ENCODE measurements around the gene TJP3. TPM values are rescaled to one million over a fixed set of nuclear protein-coding genes. Genes with fewer than 3 reads are reported as not detected.

Gene TJP3
- total RNA-seq, 1 experiment from 2014 or later: not detected

DNA sequence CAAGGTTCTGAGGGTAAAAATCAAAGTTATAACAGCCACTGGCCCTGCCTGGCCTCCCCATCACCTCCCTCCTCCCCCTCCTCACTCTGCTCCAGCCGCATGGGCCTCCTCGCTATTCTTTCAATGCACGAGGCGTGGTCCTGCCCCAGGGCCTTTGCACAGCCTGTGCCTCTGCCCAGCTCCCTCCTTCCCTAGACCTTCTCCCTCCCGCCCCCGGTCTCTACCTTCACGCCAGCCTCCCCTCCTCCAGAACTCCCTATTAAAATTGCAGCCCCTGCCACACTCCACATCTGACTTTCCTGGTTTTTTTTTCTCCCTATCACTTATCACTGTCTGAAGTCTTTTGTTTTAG, 60.5 kb downstream of the TJP3 start:
- DNase-seq (ENCODE audit: low spot score): no peak

DNA sequence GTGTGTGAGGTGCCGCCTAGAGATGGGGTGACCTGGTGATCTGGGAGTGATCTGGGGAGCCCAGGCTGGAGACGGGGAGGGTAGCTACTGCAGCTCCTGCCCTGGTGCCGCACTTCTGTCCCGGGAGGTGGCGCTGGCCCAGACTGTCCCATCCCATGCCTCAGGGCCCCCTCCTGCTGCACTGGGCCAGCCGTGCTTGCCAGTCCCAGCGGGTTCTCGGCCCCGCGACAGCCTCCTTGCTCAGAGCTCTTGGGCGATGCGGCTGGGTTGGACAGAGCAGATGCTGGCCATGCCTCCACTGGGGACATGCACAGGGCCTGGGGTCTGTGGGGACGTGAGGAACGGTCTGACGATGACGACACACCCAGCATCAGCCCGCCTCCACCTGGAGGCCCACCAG, 61.3 kb downstream of the TJP3 start:
- no peak for DNase-seq (ENCODE audit: low spot score)

DNA sequence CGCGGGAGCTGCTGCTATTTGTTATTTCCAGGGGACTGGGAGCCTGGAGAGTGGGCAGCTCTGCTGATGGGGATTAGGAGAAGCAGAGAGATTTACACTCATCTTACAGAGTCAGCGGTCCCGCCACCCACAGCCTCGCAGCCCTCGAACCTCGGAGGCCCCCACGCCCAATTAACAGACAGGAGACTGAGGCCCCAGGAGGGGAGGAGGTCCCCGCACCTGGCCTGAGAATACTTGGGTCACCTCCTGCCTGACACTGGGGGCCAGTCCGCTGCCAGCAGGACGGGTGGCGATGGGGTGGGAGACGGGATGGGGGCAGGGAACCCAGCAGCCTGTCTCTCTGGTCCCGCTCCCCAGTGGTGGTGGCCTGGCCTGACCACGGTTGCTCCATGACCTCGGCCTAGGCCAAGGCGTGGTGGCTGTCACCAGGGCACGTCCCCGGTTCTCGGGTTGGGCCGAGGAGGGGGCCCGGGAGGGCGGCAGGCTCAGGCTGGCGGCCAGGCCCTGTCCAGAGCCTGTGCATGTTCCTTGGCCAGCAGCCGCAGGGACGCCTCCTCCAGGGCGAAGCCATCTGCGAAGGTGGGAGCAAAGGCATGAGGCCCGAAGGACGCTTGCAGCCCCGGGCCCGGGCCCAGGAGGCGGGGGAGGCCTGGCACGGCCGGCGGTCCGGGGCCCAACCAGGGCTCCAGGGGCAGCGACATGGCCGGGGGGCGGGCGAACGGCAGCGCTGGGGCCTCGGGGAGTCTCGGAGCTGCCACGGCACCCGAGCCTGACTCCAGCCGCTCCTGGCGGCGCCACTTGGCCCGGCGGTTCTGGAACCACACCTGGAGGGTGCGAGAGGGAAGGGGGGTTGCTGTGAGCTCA, 62.2 kb downstream of the TJP3 start:
- DNase-seq (ENCODE audit: low spot score): no peak

DNA sequence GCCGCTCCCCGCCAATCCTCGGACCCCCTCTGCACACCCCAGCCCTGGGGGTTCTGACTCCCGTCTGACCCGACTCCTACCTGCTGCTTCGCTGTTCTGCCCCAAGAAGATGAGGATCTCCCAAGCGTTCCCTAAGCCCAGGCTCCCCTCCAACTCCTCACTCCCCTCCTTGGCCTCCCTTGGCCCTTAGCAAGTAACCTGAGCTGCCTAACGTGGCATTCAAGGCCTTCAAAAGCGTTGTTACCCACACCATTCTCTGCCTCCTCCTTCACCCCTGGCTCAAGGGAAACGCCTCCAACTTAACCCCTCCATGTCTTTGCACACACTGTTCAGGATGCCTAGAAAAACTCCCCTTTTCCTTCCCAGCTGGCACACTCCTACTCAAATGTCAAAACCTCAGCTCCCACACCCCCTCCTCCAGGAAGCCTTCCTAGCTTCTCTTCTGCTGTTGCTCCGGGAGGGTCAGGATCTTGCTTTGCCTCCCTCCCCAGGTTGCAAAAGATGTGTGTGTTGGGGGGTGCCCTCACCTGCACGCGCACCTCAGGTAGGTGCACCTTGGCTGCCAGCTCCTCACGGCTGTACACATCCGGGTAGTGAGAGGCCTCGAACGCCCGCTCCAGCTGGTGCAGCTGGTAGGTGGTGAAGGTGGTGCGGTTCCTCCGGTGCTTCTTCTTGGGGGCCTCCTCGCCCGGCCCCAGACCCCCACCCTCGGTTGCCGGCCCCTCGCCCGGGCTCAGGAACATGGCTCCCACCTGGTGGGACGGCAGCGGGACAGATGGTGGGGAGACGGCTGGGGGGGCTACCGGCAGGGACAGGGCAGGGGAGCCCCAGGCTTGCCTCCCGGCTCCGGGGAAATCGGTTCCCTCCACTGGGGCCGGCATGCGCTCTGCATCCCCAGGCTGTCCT, 63.1 kb downstream of the TJP3 start:
- DNase-seq (ENCODE audit: low spot score): no peak

DNA sequence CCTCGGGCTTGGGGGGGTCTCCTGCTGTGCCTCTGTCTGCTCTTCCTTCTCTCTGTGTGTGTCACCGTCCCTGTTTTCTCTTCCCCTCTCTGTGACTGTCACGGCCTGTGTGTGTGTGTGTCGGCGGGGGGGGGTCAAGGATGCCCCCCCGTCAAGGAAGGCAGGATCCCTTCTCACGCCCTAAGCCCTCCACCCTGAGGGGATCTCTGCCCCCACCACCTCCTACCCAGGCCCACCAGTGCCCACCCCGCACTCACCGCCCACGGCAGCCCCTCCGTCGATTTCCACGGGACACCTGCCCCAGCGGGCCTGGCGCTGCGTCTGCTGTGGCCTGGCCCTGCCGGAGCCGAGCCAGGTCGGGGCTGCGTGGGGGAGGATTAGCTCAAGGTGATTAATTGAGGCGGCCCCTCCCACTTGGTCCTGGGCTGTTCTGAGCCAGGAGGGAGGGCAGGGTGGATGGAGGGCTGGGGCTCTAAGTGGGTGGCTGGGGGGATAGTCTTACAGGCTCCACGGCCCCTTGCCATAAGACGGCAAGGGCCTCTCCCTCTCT, 63.8 kb downstream of the TJP3 start, which contains the start of gene RAX2:
Gene RAX2 (minus strand): TSS at position 323 of the 550 bp plus-strand sequence. CDS start 486 bp downstream, outside the sequence.
- no peak for DNase-seq (ENCODE audit: low spot score)

DNA sequence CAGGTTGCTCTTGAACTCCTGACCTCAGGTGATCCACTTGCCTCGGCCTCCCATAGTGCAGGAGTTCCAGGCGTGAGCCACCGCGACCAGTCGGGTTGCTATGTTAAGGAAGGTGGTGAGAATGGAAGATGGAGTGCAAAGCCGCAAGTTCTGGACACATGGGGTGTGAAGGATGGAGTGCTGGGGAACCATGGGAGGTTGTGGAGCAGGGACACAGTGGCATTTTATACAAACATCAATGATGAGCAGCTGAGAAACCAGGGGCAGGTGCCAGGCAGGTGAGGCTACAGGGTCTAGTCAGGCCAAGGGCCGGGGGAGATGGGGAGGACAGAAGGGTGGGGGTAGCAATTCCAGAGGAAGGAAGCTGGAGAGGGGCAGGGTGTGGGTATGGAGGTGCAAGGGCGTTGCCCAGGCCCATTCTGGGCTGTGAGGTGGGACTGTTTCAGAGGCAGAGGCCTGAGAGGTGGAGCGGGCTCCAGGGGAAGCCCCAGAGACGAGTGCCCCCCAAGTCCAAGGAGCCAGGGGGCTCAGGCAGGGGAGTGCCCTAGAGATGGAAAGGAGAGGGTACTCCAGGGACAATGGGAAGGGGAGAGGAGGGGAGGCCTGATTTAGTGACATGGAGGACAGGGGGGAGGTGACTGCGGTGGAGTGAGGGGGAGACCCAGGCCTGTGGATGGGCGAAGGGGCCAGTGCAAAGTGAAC, 65.8 kb downstream of the TJP3 start:
- no peak for DNase-seq (ENCODE audit: low spot score)

DNA sequence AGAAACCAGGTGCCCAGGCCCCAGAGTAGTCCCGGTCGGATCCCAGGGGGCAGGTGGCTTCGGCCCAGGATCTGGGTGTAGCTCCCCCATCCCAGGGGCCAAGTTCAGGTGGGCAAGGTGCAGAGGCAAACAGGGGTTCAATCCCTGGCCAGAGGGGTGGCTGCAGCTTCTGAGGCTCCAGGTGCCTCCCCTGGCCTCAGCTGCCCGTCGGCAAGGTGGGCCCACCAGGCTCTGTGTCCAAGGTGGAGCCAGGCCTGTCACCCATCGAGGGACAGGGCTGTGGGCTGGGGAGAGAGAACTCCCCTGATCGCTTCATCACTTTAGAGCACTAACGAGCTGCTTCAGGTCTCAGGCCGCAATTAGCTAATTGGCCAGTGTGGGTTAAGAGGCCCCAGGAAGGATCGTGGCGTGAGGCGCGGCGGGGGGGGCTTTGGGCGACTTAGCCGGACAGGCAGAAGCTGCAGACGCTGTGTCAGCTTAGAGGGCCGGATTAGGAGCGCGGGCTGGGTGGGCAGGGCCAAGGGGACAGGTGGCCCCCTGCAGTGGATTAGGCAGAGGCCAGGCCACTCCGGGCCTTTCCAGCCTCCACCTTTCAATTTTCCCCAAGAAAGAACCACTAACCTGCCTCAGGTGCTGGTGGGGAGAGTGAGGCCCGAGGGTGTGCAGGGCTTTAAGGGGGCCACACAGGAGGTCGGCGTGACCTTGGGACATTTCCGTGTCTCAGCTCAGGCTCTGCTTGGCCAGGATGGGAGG, 66.6 kb downstream of the TJP3 start:
- DNase-seq (ENCODE audit: low spot score): no peak

DNA sequence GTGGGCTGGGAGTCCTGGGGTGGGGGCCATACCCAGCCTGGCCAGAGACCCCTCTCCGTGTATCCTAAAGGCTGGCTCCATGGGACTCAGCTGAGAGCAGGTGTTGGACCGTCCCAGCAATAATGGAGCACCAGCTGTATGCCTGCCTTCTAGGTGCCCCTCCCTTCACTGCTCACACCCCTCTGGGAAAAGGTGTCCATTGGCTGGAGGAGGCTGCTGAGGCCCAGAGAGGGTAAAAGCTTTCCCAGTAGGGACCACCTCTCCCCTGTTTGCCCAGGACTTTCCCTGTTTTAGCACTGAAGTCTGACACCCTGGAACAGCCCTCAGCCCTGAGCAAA, 67.2 kb downstream of the TJP3 start:
- DNase-seq (ENCODE audit: low spot score): no peak

DNA sequence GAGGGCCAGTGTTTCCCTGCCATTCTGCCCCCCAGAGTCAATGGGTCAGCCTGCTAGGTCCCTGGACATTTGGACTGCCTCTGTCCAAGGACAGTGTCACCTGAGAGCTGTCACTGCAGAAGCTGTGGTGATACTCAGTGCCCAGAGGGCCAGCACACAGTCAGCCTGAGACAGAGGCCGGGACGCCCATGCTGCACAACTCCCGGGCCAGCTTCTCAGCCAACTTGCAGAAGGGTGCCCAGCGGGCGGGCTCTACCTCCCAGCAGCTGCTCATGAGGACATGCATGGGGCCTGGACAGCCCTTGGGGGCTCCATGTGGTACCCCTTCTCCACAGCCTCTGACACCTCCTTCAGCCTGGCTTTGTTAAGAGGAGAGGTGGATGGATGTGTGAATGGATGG, 67.6 kb downstream of the TJP3 start:
- DNase-seq (ENCODE audit: low spot score): no peak

DNA sequence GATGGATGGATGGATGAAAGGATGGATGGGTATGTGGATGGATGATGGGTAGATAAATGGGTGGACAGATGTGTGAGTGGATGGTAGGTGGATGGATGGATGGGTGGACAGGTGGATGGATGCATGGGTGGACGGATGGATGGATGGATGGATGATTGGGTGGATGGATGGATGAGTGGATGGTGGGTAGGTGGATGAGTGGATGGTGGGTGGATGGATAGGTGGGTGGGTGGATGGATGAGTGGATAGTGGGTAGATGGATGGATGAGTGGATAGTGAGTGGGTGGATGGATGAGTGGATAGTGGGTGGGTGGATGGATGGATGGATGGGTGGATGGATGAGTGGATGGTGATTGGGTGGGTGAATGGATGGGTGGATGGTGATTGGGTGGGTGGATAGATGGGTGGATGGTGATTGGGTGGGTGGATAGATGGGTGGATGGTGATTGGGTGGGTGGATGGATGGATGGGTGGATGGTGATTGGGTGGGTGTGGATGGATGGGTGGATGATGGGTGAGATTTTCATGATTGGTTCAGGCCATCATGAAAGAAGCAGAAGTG, 68.4 kb downstream of the TJP3 start:
- no peak for DNase-seq (ENCODE audit: low spot score)

DNA sequence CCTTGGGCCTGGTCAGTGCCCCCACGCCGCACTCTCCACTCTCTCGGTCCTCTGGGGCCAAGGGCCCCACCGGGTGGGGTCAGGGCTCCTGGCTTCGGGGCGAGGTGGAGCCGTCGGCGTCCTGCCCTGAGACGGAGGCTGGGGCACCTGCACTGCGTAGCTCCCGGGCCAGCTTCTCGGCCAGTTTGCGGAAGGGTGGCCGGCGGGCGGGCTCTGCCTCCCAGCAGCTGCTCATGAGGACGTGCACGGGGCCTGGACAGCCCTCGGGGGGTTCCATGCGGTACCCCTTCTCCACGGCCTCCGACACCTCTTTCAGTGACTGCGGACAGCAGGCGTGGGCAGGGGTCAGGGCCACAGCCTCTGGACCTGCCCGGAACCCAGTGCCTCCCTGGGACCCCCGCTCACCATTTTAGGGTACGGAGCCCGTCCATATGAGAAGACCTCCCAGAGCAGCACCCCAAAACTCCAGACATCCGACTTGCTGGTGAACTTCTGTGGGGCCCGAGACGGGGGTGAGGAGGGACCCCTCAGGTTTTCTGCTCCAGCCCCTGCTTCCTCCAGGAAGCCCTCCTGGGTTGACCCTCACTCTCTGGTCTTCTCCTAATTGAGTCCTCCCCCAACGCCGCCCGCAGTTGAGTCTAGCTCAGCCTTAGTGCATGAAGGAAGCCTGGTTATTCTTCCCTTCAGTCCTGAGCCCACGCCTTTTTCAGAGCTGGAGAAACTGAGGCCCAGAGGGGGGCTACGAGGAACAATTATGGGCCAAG, 70.1 kb downstream of the TJP3 start:
- DNase-seq (ENCODE audit: low spot score): no peak

DNA sequence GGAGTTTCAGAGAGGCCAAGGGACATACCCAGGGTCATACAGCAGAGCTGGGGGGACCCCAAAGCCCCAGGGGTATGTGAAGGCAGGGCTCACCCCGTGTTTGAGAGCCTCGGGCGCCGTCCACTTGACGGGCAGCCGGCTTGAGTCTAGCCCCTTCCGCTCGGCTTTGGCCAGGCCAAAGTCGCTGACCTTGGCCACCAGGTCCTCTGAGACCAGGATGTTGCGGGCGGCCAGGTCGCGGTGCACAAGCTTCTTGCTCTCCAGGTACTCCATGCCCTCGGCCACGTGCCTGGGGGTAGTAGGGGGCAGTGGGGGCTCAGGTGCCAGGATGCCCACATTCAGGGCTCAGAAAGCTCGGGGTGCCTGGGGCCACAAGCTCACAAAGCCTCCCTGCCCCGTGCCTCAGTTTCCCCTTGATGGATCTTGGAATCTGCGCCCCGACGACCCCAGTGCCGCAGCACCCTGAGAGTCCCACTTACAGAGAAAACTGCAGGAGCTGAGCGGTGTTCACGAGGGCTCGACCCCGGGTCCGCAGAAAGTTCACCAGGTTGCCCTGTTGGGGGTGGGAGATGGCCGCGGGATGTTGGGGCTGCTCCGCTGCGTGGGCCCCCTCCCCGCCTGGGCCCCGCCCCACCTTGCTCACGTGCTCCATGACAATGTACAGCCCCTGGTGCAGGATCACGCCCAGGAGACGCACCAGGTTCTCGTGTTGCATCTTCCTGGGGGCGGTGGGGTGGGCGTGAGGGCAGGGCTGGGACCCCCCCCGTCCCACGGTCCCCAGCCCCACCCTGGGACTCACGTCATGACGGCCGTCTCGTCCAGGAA, 70.9 kb downstream of the TJP3 start:
- DNase-seq (ENCODE audit: low spot score): no peak

DNA sequence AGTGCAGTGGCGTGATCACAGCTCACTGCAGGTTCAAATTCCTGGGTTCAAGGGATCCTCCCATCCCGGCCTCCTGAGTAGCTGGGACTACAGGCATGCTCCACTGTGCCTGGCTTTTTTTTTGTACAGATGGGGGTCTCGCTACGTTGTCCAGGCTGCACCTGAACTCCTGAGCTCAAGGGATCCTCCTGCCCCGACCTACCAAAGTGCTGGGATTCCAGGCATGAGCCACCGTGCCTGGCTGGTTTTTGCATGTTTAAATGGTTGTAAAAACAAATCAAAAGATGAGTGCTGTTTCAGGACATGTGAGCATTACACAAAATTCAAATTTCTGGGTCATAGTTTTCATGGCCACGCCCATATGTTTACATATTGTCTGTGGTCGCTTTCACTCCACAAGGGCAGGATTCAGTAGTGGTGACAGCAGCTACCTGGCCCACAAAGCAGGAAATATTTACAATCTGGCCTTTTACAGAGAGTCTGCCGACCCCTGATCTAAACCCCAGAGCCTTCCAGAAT, 72.7 kb downstream of the TJP3 start:
- no peak for DNase-seq (ENCODE audit: low spot score)

DNA sequence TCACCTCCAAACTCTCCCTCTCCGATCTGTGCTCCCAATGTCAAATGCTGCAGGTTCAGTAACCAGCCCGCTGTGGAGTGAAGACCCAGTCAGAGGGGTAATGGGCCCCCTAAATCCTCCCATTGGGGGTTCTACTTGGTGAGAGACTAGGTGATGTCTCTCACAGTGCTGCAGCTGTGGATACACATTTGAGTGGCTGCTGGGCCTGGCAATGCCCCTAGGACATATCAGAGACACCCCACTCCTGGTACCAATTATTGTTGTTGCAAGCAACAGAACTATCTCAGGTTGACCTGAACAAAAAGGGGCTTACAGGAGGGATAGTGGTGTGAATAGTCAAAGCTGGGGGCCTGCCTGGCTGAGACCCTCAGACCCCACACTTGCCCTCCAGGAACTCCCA, 73.4 kb downstream of the TJP3 start:
- DNase-seq (ENCODE audit: low spot score): no peak

DNA sequence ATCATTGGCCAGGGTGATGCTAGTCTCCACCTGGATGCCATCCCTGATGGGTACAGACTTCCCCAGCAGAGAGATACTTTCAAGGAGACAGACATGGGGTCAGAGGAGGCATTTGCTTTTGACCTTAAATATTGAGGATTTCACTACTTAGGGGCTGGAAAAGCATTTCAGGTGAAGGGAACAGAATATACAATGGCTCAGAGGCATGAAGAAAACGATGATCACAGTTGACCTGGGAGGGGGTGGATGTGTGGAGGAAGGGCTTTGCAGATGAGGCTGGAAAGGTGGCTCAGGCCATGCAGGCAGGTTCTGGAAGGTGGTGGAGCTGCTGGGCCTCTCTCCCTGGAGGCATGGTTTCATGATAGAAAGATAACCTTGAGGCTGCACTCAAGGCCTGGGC, 74.1 kb downstream of the TJP3 start:
- DNase-seq (ENCODE audit: low spot score): no peak

DNA sequence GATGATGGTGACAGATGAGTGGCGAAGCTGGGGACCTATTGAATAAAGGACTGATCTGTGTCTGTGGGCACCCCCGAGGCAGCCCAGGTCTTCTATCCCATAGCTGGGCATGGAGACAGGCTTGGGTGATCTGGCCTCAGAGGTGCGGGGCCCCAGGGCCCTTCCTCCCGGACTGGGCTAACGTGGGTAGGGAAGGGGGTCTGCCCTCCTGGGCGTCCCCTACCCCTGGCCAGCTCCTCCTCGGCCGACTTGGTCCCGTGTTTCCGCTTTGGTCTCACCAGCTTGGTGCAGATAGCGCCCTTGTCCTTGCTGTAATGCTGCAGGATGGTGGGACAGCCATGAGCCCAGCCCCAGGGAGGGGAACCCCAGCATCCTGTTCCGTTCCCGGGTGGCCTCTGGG, 74.7 kb downstream of the TJP3 start:
- no peak for DNase-seq (ENCODE audit: low spot score)

DNA sequence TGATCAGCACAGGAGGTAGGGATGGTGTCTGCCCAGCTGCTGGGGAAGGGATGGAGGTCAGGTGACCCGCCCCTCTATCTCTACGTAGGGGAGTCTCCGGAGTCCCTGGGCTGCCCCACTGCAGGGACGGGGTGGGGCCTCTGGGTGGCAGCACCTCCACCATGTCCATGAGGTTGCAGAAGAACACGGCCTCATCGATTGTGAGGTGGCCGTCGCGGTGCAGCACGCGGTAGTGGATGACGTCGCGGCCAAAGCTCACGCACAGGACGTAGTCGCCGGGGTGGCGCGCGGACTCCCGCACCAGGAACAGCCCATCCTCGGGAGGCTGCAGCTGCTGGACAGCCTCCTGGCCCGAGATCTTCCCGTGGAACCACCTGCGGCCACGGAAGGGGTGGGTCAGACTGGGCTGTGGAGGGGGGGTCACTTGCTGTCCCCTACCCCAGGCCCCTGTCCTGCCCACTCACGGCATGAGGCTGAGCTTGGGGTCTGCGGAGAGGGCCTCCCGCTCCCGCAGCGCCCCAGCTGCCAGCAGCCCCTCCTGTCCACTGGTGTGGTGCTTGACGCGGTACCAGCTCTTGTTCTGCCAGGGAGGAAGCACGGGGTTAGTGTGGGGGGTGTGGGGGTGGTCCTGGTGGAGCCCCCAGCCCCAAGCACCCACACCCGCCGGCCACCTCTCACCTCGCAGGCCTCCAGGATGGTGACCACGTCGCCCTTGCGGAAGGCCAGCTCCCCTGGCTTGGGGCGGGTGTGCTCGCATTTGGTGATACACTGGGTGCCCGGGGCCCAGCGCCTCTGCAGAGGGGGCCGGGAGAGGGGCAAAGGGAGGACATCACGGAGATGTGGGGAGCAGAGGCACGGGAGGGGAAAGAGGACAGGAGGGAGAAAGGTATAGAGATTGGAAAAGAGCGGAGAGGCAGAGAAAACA, 75.7 kb downstream of the TJP3 start:
- no peak for DNase-seq (ENCODE audit: low spot score)
